Lung (tissue), 12 donors: Measurements from ENCODE around the gene ZNF823. TPM values are rescaled to one million over a fixed set of nuclear protein-coding genes. Genes with fewer than 3 reads are reported as not detected.

Source experiments
- ATAC-seq: fragments of 200-7000 bp; cut with Tn5 transposase; one replicate; pipeline ENCODE4 v1.9.1; 2020; ENCODE audit warnings: moderate number of reproducible peaks; ENCODE audit not compliant: insufficient read depth, low FRiP score
- DNase-seq, 3 donors: peaks; one replicate each; pipeline ENCODE4 v3.0.0-alpha.2; 2013 to 2017
- H3K27ac ChIP-seq, 2 donors: one replicate each; pipeline ENCODE4 v1.5.1; 2013; ENCODE audit warnings: mild to moderate bottlenecking in 2 of 2, moderate library complexity in 2 of 2, control low read depth in 1 of 2, inconsistent platforms in 1 of 2, low read depth in 1 of 2, low read length in 1 of 2
- H3K27me3 ChIP-seq, 3 donors: one replicate each; pipeline ENCODE4 v1.5.1; 2013; ENCODE audit warnings: low read length in 2 of 3; ENCODE audit not compliant: control insufficient read depth in 3 of 3, insufficient read depth in 3 of 3
- H3K36me3 ChIP-seq, 4 donors: one replicate each; pipeline ENCODE4 v1.5.1; 2013; ENCODE audit warnings: low read length in 4 of 4, mild to moderate bottlenecking in 1 of 4, moderate library complexity in 1 of 4; ENCODE audit not compliant: control insufficient read depth in 4 of 4, insufficient read depth in 4 of 4
- H3K4me1 ChIP-seq, 5 donors: one replicate each; pipeline ENCODE4 v1.5.1; 2013; ENCODE audit warnings: low read length in 5 of 5, mild to moderate bottlenecking in 2 of 5, moderate library complexity in 1 of 5; ENCODE audit not compliant: control insufficient read depth in 5 of 5, insufficient read depth in 5 of 5
- H3K4me3 ChIP-seq: one replicate; pipeline ENCODE4 v1.5.1; 2013; ENCODE audit warnings: mild to moderate bottlenecking, control low read depth, moderate library complexity
- H3K9ac ChIP-seq, 2 donors: one replicate each; pipeline ENCODE4 v1.5.1; 2013; ENCODE audit warnings: low read length in 2 of 2, control low read depth in 1 of 2; ENCODE audit not compliant: insufficient read depth in 1 of 2
- H3K9me3 ChIP-seq, 4 donors: one replicate each; pipeline ENCODE4 v1.5.1; 2013; ENCODE audit warnings: low read length in 3 of 4, mild to moderate bottlenecking in 1 of 4, moderate library complexity in 1 of 4; ENCODE audit not compliant: control insufficient read depth in 4 of 4, insufficient read depth in 3 of 4
- WGBS, 2 donors: extraction: QIAGEN DNeasy Blood & Tissue Kit; methylation state at CpG; one replicate each; pipeline ENCODE4 v1.1.7; 2013; 5-methylcytosine and 5-hydroxymethylcytosine counted together
- polyA plus RNA-seq, 2 donors: library from polyadenylated mRNA; stranded (reverse); fragments of 200-250 nt; gene quantifications; one replicate each; pipeline ENCODE4 v1.2.1, GENCODE V29; 2013
- total RNA-seq, 2 donors: library from RNA; depleted of rRNA in 1 of 2; stranded (reverse); fragments of >200 nt in 1 of 2; gene quantifications; one replicate each; pipeline ENCODE4 v1.2.1, GENCODE V29; 2014 to 2021
- TF ChIP-seq, protein P1 (sequence below): IDR thresholded peaks from 2 replicates; pipeline ENCODE4 v1.5.1; 2012; ENCODE audit warnings: mild to moderate bottlenecking; ENCODE audit errors: control extremely low read depth, extremely low read depth
- donor health status: control.
- donor health status: control.
- donor health status: Bipolar disorder and iron deficiency.
- donor health status: healthy.
- donor health status: DM: yes; HTN: yes; CAD: no.

ZNF823 gene
- total and polyA plus RNA-seq, 4 donors, result 2.4 to 13.1 (median 4.9) TPM

DNA sequence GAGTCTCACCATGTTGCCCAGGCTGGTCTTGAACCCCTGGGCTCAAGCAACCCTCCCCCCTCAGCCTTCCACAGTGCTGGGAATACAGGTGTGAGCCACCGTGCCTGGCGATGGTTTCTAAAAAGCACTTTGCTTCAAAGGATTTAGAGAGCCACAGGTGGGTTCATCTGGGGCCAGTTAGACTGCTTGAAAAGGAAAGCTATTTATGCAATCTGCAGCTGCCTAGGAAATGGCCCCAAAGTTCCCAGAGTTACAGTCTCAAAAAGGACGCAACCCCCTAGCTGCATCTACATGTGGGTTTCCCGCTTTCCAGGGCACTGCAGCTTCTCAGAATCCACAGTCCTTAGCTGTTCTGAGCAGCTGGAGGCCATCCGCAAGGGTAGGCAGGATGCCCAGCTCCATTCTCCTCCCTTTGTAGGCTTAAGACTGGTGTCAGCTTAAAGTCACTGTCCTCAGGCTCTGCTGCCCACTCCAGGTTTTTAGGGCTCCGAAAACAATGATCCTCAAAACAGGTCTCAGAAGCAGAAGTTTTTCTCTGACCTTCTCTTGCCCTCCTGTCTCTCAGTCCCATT is 41.4 kb downstream of the ZNF823 start:
- 77 to 78% methylated on average over 6 of the region's 6 CpGs for WGBS, 2 donors
- peak in 2 of 3 donors; percentile 21 to 26 for DNase-seq
- H3K4me3 ChIP-seq, result no peak overlapping the region
- TF ChIP-seq, protein P1, sequence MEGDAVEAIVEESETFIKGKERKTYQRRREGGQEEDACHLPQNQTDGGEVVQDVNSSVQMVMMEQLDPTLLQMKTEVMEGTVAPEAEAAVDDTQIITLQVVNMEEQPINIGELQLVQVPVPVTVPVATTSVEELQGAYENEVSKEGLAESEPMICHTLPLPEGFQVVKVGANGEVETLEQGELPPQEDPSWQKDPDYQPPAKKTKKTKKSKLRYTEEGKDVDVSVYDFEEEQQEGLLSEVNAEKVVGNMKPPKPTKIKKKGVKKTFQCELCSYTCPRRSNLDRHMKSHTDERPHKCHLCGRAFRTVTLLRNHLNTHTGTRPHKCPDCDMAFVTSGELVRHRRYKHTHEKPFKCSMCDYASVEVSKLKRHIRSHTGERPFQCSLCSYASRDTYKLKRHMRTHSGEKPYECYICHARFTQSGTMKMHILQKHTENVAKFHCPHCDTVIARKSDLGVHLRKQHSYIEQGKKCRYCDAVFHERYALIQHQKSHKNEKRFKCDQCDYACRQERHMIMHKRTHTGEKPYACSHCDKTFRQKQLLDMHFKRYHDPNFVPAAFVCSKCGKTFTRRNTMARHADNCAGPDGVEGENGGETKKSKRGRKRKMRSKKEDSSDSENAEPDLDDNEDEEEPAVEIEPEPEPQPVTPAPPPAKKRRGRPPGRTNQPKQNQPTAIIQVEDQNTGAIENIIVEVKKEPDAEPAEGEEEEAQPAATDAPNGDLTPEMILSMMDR, result no peak
- no peaks in the 10 kb centered on the region for H3K27me3 ChIP-seq
- H3K9ac ChIP-seq, result no peak overlapping the region
- H3K27ac ChIP-seq, result no peak overlapping the region
- no peaks in the 10 kb centered on the region for H3K9me3 ChIP-seq
- H3K4me1 ChIP-seq, result peaks cover 0 to 12% (median 4%) of the 10 kb centered on the region in 5 donors
- H3K36me3 ChIP-seq, result no peaks in the 10 kb centered on the region
- no peak for ATAC-seq

DNA sequence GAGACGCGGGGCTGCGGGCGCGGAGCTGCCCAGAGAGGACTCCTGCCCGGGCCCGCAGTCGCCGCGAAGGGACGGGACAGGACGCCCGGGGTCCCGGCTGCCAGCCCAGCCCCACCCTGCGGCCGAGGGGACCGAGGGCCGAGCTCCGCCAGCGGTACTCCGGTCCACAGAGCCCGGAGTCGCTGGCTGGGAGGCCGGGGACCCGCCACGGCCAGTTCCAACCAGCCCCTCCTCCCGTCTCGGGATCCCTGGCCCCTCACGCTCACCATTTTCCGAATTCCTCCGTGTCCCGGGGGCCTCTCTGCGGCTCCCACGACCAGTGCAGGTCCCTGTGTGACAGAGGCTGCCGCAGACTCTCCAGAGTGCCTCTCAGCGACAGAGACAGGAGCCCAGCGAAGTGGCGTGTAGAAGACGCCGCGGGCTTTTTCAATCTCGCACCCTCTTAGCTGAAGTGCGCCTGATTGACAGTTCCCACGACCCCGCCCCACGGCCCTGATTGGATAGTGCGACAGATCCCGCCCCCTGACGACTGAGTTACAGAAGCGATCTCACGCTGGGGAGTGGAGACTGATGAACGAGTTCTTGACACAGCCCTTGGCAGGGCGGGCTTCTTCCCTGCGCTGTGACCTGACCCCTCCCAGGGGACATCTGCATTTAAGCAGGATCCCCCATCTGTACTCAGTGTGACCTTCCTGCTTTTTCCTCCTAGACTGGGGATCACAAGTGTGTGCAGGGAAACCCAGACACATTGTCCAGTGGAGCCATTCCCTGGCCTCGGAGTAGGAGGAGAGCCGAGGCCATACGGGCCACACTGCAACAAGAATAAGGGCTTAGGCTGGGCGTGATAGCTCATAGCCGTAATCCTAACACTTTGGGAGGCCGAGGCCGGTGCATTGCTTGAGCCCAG is 44.0 kb downstream of the ZNF823 start:
- peaks cover 0 to 12% (median 4%) of the 10 kb centered on the region in 5 donors for H3K4me1 ChIP-seq
- H3K9ac ChIP-seq, result peak overlapping the region; percentile 37 to 91
- no peaks in the 10 kb centered on the region for H3K9me3 ChIP-seq
- 4 to 6% methylated on average over 58 to 61 of the region's 61 CpGs for WGBS, 2 donors
- peak; percentile 90 for ATAC-seq
- peak overlapping the region in 1 of 2 donors; percentile 70 for H3K27ac ChIP-seq
- no peaks in the 10 kb centered on the region for H3K36me3 ChIP-seq
- peak overlapping the region; percentile 60 for H3K4me3 ChIP-seq
- peak; percentile 97 to 98 (median 97) for DNase-seq
- TF ChIP-seq, protein P1, result no peak
- no peaks in the 10 kb centered on the region for H3K27me3 ChIP-seq

DNA sequence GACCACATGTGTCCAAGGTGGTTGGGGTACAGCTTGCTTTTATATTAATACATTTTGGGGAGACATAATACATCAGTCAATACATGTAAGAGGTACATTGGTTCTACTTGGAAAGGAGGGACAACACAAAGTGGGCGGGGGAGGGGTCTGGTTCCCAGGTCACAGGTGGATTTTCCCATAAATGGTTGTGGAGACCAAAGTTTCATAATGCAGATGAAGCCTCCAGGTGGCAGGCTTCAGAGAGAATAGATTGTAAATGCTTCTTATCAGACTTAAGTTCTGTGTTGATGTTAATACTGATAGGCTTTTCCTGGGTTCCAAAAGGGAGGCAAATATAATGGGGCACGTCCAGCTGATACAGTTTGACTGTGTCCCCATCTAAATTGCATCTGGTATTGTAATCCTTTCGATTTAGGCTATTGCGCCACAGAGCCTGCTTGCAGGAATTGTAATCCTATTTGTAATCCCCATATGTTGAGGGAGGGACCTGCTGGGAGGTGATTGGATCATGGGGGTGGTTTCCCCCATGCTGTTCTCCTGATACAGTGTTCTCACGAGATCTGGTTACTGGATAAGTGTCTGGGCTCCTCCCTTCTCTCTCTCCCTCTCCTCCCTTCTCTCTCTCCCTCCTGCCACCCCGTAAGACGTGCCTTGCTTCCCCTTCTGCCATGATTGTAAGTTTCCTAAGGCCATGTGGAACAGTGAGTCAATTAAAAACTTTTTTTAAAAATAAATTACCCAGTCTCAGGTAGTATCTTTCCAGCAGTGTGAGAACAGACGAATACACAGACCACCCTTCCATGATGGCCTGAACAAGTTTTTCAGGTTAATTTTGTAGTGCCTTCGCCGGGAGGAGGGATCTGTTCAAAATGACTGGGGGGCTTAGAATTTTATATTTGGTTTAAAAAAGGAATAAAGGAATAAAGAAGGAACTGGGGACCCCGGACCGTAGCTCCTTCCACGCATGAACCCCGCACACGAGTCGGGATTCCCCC is 44.9 kb downstream of the ZNF823 start:
- ATAC-seq (no peak), DNase-seq (peak; percentile 50 to 60 (median 59))
- Histone ChIP-seq H3K27me3 (no peaks in the 10 kb centered on the region), H3K9me3 (no peaks in the 10 kb centered on the region), H3K9ac (peak overlapping the region; percentile 37 to 40), H3K36me3 (peaks cover 0 to 2% (median 0%) of the 10 kb centered on the region in 4 donors), H3K27ac (peak overlapping the region in 1 of 2 donors; percentile 56), H3K4me3 (no peak overlapping the region), H3K4me1 (peaks cover 0 to 12% (median 4%) of the 10 kb centered on the region in 5 donors)
- WGBS, 2 donors, result 23 to 25% methylated on average over 16 of the region's 16 CpGs
- TF ChIP-seq, protein P1, result no peak
